ENCODE results near the gene SH3RF2.
"Not testable (repeated sequence)": the region's sequence is repeated elsewhere in the genome, so short reads cannot be mapped to it uniquely, and the experiment has no call there.

The SH3RF2 gene

DNA sequence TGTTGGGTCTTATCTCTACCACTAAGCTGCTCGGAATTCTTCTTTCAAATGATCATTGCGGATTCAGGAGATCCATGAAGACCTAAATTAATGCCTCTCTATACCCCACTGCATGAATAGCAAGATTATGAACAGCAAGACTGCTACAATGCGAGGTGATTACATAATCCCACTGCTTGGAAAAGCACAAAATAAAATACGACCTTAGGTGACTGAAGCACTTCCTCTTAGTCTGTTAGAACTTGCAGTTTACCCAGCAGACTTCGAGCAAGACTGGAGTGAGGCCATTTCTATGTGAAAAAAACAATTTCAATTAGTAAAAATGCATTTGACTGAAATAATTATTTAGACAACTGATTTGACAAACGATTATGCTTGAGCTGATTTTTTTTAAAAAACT lies 59.8 kb downstream of the SH3RF2 start:
- DNase-seq: peak; percentile 48

GRCh38 chr5:145999208-145999607 lies 62.8 kb downstream of the SH3RF2 start:
- DNase-seq: no peak
- in situ Hi-C loops (cut with MboI; ENCODE audit: low pct_unique_long_range_greater_than_20kb, low sequenced_read_pairs): no loop called here

More for the DNA sequence above, 59.8 kb downstream of the SH3RF2 start:
- in situ Hi-C loops (cut with MboI; ENCODE audit: low pct_unique_long_range_greater_than_20kb, low sequenced_read_pairs): no loop called here

- DNase-seq: no peak
- in situ Hi-C loops (cut with MboI; ENCODE audit: low pct_unique_long_range_greater_than_20kb, low sequenced_read_pairs): no loop called here
Measured at GRCh38 chr5:146000072-146000471, 63.7 kb downstream of the SH3RF2 start.

- in situ Hi-C loops (cut with MboI; ENCODE audit: low pct_unique_long_range_greater_than_20kb, low sequenced_read_pairs): no loop called here
- DNase-seq: no peak
Measured at GRCh38 chr5:146001544-146002190, 65.3 kb downstream of the SH3RF2 start.

DNA sequence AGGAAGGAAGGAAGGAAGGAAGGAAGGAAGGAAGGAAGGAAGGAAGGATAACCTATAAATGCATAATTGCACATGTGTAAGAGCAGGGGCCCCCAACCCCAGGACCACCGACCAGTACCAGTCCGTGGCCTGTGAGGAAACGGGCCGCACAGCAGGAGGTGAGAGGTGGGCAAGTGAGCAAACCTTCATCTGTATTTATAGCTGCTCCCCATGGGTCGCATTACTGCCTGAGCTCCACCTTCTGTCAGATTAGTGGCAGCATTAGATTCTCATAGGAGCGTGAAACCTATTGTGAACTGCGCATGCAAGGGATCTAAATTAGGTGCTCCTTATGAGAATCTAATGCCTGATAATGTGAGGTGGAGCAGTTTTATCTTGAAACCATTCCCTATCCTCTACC lies 66.1 kb downstream of the SH3RF2 start:
- DNase-seq: no peak
- in situ Hi-C loops (cut with MboI; ENCODE audit: low pct_unique_long_range_greater_than_20kb, low sequenced_read_pairs): no loop called here

GRCh38 chr5:146003852-146004251 lies 67.5 kb downstream of the SH3RF2 start:
- in situ Hi-C loops (cut with MboI; ENCODE audit: low pct_unique_long_range_greater_than_20kb, low sequenced_read_pairs): no loop called here
- DNase-seq: no peak

DNA sequence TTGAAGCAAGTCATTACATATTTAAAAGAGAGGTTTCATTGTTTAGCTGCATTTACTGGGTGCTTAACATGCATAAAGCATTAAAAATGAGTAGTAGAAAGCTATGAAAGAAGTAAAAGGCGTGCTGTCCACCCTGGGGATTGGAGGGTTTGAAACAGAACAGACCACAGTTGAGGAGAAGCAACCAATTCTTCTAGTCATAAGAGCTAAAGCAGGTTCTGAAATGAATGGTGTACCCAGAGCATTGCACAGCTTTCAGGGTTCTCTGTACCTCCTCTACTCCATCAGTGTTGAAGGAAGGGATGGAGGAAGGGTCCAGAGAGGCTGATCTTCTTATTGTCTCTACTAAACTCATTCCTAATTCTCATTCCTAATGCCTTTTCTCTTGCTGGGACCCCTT lies 68.9 kb downstream of the SH3RF2 start:
- in situ Hi-C loops (cut with MboI; ENCODE audit: low pct_unique_long_range_greater_than_20kb, low sequenced_read_pairs): no loop called here
- no peak for DNase-seq

- DNase-seq: no peak
- in situ Hi-C loops (cut with MboI; ENCODE audit: low pct_unique_long_range_greater_than_20kb, low sequenced_read_pairs): no loop called here
Measured at GRCh38 chr5:146005723-146006122, 69.3 kb downstream of the SH3RF2 start.

- DNase-seq: peak; percentile 69
- in situ Hi-C loops (cut with MboI; ENCODE audit: low pct_unique_long_range_greater_than_20kb, low sequenced_read_pairs): no loop called here
Measured at GRCh38 chr5:146006470-146007190, 70.3 kb downstream of the SH3RF2 start.

DNA sequence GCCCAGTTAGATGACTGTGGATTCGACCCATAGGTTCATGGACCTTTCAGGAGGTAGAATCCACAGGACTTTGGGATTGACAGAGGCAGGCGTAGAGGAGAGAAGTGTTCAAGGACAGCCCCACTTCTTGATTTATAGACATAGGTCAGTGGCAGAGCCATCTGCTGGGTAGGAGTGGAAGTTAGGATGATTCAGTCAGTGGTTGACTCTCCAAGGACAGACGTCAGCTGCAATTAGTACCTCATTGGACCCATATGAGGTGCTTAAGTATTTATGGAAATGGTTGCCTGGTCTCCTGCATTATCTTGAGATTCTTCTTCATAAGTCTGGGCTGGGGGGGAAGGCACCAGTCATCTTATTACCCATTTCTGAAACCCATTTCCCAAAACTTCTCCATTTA lies 70.9 kb downstream of the SH3RF2 start:
- DNase-seq: peak; percentile 26
- in situ Hi-C loops (cut with MboI; ENCODE audit: low pct_unique_long_range_greater_than_20kb, low sequenced_read_pairs): no loop called here

DNA sequence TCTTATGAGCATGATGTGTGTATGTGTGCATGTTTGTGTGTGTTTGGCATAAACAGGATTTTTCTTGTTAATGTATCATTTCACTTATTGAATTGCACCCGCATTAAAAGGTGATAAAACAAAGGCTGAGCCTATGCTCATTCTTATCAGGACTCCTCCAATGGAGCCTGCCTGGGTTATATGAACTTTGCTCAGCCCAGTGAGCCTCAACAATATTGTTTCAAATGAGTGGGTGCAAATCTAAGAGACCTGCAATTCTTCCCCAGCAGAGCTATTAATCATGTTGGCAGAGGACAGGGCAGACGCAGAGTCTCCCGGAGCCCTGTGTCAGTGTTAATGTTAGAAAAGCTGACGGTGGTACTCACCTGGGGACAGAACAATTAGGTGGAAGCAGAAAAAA lies 71.6 kb downstream of the SH3RF2 start:
- no peak for DNase-seq
- in situ Hi-C loops (cut with MboI; ENCODE audit: low pct_unique_long_range_greater_than_20kb, low sequenced_read_pairs): no loop called here

DNA sequence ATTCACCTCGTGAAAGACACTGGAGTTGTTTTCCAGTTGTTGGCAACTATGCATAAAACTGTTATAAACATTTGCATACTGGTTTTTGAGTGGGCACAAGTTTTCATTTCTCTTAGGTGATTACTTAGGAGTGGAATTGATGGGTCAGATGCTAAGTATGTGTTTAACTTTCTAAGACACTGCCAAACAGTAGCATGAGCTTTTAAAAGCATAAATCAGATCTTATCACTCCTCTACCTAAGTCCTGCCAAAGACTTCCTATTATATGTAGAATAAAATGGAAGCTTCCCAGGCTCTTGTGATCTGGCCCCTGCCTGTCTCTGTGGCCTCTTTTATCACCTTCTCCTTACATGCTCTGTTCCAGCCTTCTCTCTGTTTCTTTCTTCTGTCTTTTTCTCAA lies 72.6 kb downstream of the SH3RF2 start:
- in situ Hi-C loops (cut with MboI; ENCODE audit: low pct_unique_long_range_greater_than_20kb, low sequenced_read_pairs): no loop called here
- DNase-seq: no peak

- DNase-seq; in situ Hi-C loops (cut with MboI; ENCODE audit: low pct_unique_long_range_greater_than_20kb, low sequenced_read_pairs): not testable (repeated sequence)
Measured at GRCh38 chr5:146010447-146010846, 74.1 kb downstream of the SH3RF2 start.

GRCh38 chr5:146013761-146014160 lies 77.4 kb downstream of the SH3RF2 start:
- no peak for DNase-seq
- in situ Hi-C loops (cut with MboI; ENCODE audit: low pct_unique_long_range_greater_than_20kb, low sequenced_read_pairs): no loop called here

- no peak for DNase-seq
- in situ Hi-C loops (cut with MboI; ENCODE audit: low pct_unique_long_range_greater_than_20kb, low sequenced_read_pairs): no loop called here
Measured at GRCh38 chr5:146015001-146015400, 78.6 kb downstream of the SH3RF2 start.

- DNase-seq: no peak
- in situ Hi-C loops (cut with MboI; ENCODE audit: low pct_unique_long_range_greater_than_20kb, low sequenced_read_pairs): no loop called here
Measured at GRCh38 chr5:146016764-146017484, 80.5 kb downstream of the SH3RF2 start.

DNA sequence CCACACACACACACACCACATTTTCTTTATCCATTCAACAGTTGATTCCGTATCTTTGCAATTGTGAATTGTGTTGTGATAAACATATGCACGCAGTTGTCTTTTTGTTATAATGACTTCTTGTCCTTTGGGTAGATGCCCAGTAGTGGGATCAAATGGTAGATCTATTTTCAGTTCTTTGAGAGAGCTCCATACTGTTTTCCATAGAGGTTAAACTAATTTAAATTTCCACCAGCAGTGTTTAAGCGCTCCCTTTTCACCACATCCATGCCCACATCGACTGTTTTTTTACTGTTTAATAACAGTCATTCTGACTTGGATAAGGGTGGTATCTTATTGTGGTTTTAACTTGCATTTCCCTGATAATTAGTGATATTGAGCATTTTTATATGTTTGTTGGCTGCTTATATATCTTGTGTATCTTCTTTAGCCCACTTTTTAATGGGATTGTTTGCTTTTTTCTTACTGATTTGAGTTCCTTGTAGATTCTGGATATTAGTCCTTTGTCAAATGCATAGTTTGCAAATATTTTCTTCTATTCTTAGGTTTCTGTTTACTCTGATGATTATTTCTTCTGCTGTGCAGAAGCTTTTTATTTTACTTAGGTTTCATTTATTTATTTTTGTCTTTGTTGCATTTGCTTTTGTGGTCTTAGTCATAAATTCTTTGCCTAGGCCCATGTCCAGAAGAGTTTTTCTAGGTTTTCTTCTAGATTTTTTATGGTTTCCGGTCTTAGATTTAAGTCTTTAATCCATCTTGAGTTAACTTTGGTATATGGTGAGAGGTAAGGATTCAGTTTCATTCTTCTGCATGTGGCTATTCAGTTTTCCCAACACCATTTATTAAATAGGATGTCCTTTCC lies 82.4 kb downstream of the SH3RF2 start:
- in situ Hi-C loops (cut with MboI; ENCODE audit: low pct_unique_long_range_greater_than_20kb, low sequenced_read_pairs): no loop called here
- no peak for DNase-seq

DNA sequence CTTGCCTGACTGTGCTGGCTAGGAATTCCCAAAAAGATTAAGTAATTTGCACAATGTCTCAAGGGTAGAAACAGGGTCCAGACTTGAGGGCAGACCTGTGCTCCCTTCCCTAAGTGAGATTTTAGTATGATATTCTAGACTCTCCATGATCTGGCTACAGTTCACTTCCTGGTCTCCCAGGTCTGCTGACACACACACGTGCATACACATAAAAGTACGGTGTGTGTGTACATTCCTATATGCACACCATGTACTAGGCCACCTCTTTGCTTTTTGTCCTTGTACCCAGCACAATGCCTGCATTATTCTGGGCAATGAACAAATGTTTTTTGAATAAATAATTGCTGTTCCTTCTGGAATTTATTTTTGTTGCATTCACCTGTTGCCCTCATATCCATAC lies 83.7 kb downstream of the SH3RF2 start:
- DNase-seq: no peak
- in situ Hi-C loops (cut with MboI; ENCODE audit: low pct_unique_long_range_greater_than_20kb, low sequenced_read_pairs): no loop called here

GRCh38 chr5:146024034-146024433 lies 87.7 kb downstream of the SH3RF2 start:
- no peak for DNase-seq
- in situ Hi-C loops (cut with MboI; ENCODE audit: low pct_unique_long_range_greater_than_20kb, low sequenced_read_pairs): no loop called here
